ENCODE data around the gene TMEM247. TPM values are rescaled to one million over a fixed set of nuclear protein-coding genes. Genes with fewer than 3 reads are reported as not detected.
A peak's percentile ranks its signal among the peaks of the same experiment; 100 is the strongest.

Gene TMEM247
- total RNA-seq, 1 donor from 2014 or later, result not detected

GRCh38 chr2:46498681-46499080 is 19.3 kb downstream of the TMEM247 start:
- Histone ChIP-seq H3K36me3 (no peaks in the 10 kb centered on the region), H3K27me3 (ENCODE audit: low read depth) (no peaks in the 10 kb centered on the region), H3K4me3 (no peak overlapping the region), H3K9me3 (replicated peaks) (no peaks in the 10 kb centered on the region), H3K4me1 (peaks cover 17% of the 10 kb centered on the region), H3K27ac (replicated peaks) (no peak overlapping the region)
- TF ChIP-seq, protein P1, sequence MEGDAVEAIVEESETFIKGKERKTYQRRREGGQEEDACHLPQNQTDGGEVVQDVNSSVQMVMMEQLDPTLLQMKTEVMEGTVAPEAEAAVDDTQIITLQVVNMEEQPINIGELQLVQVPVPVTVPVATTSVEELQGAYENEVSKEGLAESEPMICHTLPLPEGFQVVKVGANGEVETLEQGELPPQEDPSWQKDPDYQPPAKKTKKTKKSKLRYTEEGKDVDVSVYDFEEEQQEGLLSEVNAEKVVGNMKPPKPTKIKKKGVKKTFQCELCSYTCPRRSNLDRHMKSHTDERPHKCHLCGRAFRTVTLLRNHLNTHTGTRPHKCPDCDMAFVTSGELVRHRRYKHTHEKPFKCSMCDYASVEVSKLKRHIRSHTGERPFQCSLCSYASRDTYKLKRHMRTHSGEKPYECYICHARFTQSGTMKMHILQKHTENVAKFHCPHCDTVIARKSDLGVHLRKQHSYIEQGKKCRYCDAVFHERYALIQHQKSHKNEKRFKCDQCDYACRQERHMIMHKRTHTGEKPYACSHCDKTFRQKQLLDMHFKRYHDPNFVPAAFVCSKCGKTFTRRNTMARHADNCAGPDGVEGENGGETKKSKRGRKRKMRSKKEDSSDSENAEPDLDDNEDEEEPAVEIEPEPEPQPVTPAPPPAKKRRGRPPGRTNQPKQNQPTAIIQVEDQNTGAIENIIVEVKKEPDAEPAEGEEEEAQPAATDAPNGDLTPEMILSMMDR (IDR thresholded peaks at IDR 0.05; ENCODE audit: borderline replicate concordance), result no peak
- DNase-seq, result no peak
- intact Hi-C loops (cut with micrococcal nuclease), result no loop called here

DNA sequence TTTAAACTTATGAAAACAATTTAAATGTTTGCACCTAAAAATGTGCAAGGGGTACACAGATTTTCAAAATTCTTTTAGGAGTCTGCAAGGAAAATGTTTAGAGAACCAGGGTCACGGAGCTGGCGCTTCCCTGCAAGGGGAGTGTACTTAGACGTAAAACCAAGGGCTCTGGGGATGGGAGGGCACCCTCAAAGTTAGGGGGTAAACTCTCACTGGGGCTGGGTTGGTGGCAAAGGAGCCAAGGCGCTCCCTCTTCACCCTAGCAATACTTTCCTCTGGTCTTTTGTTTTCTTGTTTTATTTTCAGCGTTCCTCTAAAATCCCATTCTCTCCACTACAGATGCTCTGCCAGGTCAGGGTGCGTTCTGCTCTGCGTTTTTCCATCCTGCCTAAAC is 20.0 kb downstream of the TMEM247 start:
- H3K36me3 ChIP-seq, result no peaks in the 10 kb centered on the region
- intact Hi-C loops (cut with micrococcal nuclease), result no loop called here
- H3K27me3 ChIP-seq (ENCODE audit: low read depth), result no peaks in the 10 kb centered on the region
- peak overlapping the region; percentile 69 for H3K4me3 ChIP-seq
- H3K9me3 ChIP-seq (replicated peaks), result no peaks in the 10 kb centered on the region
- peaks cover 14% of the 10 kb centered on the region for H3K4me1 ChIP-seq
- DNase-seq, result no peak
- TF ChIP-seq, protein P1 (IDR thresholded peaks at IDR 0.05; ENCODE audit: borderline replicate concordance), result no peak
- H3K27ac ChIP-seq (replicated peaks), result peak overlapping the region; percentile 79

DNA sequence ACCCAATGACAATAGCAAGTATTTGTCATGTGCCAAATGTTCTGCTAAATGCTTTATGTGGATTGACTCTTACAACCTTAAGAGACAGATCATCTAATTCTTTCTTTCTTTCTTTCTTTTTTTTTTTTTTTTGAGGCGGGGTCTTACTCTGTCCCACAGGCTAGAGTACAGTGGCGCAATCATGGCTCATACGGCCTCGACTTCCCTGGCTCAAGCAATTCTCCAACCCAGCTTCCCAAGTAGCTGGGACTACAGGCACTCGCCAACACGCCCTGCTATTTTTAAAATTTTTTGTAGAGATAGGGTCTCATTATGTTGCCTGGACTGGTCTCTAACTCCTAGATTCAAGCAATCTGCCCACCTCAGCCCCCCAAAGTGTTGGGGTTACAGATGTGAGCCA is 21.4 kb downstream of the TMEM247 start:
- Histone ChIP-seq H3K4me1 (peaks cover 14% of the 10 kb centered on the region), H3K9me3 (replicated peaks) (no peaks in the 10 kb centered on the region), H3K27ac (replicated peaks) (no peak overlapping the region), H3K27me3 (ENCODE audit: low read depth) (no peaks in the 10 kb centered on the region), H3K36me3 (no peaks in the 10 kb centered on the region), H3K4me3 (peak overlapping the region; percentile 69)
- TF ChIP-seq, protein P1 (IDR thresholded peaks at IDR 0.05; ENCODE audit: borderline replicate concordance), result no peak
- no peak for DNase-seq
- intact Hi-C loops (cut with micrococcal nuclease), result no loop called here

DNA sequence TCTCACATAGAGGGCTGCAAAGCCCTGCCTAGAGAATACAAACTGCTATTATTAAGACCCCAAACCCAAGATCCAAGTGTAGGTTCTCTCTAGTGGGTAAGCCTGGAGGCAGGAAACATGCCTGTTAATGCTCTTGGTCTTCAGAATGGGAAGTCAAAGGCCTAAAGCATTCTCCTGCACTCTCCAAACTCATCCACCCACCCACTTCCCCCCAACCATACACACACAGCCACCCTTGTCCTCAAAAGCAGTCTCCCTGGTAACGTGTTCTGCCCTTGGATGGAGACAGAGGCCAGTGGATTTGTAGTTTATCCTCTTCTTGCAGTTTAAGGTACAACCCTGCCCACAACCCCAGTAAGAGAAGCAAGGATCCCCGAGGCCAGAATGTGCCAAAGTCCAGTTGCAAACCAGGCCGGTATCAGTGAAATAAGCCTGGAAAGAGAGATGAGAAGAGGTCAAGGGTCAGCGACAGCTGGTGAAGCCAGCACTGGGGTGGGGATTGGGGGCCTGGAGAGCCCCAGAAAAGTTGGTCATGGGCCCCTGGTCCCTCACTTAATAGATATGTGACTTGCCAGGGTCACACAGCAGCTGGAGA is 23.0 kb downstream of the TMEM247 start:
- no peak for DNase-seq

GRCh38 chr2:46503686-46504085 is 24.3 kb downstream of the TMEM247 start:
- intact Hi-C loops (cut with micrococcal nuclease), result no loop called here

More for the DNA sequence above, 23.0 kb downstream of the TMEM247 start:
- intact Hi-C loops (cut with micrococcal nuclease), result no loop called here
- no peaks in the 10 kb centered on the region for H3K36me3 ChIP-seq
- H3K27ac ChIP-seq (replicated peaks), result no peak overlapping the region
- H3K4me1 ChIP-seq, result peaks cover 14% of the 10 kb centered on the region
- no peaks in the 10 kb centered on the region for H3K27me3 ChIP-seq (ENCODE audit: low read depth)
- no peaks in the 10 kb centered on the region for H3K9me3 ChIP-seq (replicated peaks)
- TF ChIP-seq, protein P1 (IDR thresholded peaks at IDR 0.05; ENCODE audit: borderline replicate concordance), result no peak
- H3K4me3 ChIP-seq, result no peak overlapping the region

More at GRCh38 chr2:46503686-46504085, 24.3 kb downstream of the TMEM247 start:
- TF ChIP-seq, protein P1 (IDR thresholded peaks at IDR 0.05; ENCODE audit: borderline replicate concordance), result no peak
- H3K4me1 ChIP-seq, result peaks cover 14% of the 10 kb centered on the region
- H3K4me3 ChIP-seq, result no peak overlapping the region
- H3K27me3 ChIP-seq (ENCODE audit: low read depth), result no peaks in the 10 kb centered on the region
- H3K36me3 ChIP-seq, result no peaks in the 10 kb centered on the region
- no peaks in the 10 kb centered on the region for H3K9me3 ChIP-seq (replicated peaks)
- H3K27ac ChIP-seq (replicated peaks), result no peak overlapping the region
- DNase-seq, result no peak
